Measurements from ENCODE around the gene BRPF3. TPM values are rescaled to one million over a fixed set of nuclear protein-coding genes. Genes with fewer than 3 reads are reported as not detected.

BRPF3 gene
- total and polyA plus RNA-seq, 10 donors = 2.4 to 42.7 (median 31.6) TPM

DNA sequence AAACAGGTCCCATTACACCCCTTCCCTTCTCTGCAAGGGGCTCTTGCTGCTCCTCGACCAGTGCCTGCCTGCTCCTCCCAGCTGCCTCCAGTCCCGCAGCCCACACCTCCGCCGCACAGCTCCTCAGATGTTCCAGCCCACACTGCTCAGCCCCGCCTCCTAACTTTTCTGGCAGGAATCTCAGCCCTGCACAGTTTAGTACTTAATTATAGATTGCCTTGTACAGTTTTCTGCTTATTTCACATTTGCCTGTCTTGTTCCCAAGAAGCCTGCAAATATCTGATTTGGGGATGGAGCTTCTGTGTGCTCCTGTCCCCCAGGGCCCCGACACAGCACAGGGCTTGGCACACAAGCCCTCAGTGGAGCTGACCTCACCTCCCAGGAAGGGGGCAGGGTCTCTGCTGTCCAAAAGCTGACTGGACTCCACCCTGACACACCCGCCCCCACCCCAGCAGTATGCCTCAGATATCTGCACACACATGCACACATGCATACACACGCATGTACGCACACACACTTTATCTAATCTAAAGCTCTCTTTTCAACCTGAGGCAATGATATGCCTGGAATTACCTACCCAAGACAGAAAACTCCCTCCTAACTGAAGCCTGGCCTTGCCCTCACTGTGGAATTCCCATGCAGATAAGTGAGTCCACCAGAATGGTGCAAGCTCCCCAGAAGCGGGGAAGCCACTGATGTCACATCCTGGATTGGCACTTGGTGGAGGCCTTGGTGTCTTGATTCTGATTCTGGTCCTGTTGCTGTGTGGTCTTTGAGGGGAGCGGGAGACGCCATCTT lies 72.1 kb downstream of the BRPF3 start:
- Histone ChIP-seq H3K9me3 (peaks cover 0 to 21% (median 12%) of the 10 kb centered on the region in 8 donors), H3K4me1 (no peaks in the 10 kb centered on the region), H3K27ac (no peak overlapping the region), H3K27me3 (replicated peaks in 1 of 7) (peaks cover 0 to 22% (median 0%) of the 10 kb centered on the region in 7 donors), H3K4me3 (no peak overlapping the region), H3K36me3 (no peaks in the 10 kb centered on the region)
- intact Hi-C loops (cut with DNase I; ENCODE audit: low total_unique reads) = no loop called here
- TF ChIP-seq POLR2A (IDR thresholded peaks at IDR 0.05) (no peak), POLR2AphosphoS5 (IDR thresholded peaks at IDR 0.05) (no peak)
- TF ChIP-seq, protein P1, sequence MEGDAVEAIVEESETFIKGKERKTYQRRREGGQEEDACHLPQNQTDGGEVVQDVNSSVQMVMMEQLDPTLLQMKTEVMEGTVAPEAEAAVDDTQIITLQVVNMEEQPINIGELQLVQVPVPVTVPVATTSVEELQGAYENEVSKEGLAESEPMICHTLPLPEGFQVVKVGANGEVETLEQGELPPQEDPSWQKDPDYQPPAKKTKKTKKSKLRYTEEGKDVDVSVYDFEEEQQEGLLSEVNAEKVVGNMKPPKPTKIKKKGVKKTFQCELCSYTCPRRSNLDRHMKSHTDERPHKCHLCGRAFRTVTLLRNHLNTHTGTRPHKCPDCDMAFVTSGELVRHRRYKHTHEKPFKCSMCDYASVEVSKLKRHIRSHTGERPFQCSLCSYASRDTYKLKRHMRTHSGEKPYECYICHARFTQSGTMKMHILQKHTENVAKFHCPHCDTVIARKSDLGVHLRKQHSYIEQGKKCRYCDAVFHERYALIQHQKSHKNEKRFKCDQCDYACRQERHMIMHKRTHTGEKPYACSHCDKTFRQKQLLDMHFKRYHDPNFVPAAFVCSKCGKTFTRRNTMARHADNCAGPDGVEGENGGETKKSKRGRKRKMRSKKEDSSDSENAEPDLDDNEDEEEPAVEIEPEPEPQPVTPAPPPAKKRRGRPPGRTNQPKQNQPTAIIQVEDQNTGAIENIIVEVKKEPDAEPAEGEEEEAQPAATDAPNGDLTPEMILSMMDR (IDR thresholded peaks at IDR 0.05 in 8 of 11, conservative IDR thresholded peaks at IDR 0.05 in 3 of 11) = no peak
- 76 to 83% (median 81%) methylated on average over 10 to 12 of the region's 12 CpGs for WGBS, 5 donors
- no peak for DNase-seq

DNA sequence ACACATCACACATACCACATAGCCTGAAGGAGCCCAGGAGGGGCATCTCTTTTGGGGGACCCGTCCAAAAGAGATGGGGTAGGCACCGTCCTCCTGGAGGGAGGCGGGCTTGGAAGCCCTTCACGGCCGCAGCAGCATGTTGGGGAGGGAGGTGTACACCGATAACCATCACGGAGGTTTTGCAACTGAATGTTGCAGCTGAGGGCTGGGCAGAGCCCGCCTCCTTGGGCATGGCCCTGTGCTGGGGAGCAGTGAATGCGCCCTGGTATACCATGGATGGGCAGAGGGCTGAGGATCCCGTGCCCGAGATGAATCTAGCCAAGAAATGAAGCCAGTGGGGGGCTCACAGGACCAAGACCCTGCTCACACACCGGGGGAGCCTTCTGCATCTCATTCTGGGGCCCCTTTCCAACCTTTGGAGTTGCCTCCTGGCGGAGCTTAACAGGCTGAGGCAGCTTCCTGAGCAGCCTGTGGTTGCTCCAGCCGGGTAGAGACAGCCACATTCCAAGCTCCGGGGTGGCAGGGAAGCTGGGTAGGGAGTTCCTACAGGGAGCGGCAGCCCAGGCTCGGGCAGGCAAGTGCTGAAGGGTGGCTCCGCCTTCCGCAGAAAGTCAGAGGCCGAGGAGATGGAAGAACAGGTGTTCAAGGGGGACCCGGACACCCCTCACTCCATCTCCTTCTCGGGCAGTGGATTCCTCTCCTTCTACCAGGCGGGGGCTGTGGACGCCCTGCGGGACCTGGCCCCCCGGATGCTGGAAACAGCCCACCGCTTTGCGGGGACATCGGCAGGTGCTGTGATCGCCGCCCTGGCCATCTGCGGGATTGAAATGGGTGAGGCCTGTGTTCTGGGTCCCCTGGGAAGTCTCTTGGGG lies 73.5 kb downstream of the BRPF3 start, which contains the start of gene PNPLA1:
PNPLA1 (plus strand) TSS at position 227 of the 872 bp plus-strand sequence; CDS start at position 627, 400 bp downstream.
- 78 to 86% (median 80%) methylated on average over 29 to 32 of the region's 32 CpGs for WGBS, 5 donors
- peaks cover 0 to 22% (median 0%) of the 10 kb centered on the region in 7 donors for H3K27me3 ChIP-seq (replicated peaks in 1 of 7)
- no peak within 1 kb of the TSS for H3K27ac ChIP-seq
- no peaks in the 10 kb centered on the region for H3K4me1 ChIP-seq
- peaks cover 0 to 18% (median 12%) of the 10 kb centered on the region in 8 donors for H3K9me3 ChIP-seq
- no peak for DNase-seq
- H3K4me3 ChIP-seq = no peak within 1 kb of the TSS
- intact Hi-C loops (cut with DNase I; ENCODE audit: low total_unique reads) = no loop called here
- no peaks in the 10 kb centered on the region for H3K36me3 ChIP-seq
- no peak for TF ChIP-seq POLR2AphosphoS5 (IDR thresholded peaks at IDR 0.05)
- TF ChIP-seq, protein P1 (IDR thresholded peaks at IDR 0.05 in 8 of 11, conservative IDR thresholded peaks at IDR 0.05 in 3 of 11) = no peak
- TF ChIP-seq POLR2A (IDR thresholded peaks at IDR 0.05) = no peak

DNA sequence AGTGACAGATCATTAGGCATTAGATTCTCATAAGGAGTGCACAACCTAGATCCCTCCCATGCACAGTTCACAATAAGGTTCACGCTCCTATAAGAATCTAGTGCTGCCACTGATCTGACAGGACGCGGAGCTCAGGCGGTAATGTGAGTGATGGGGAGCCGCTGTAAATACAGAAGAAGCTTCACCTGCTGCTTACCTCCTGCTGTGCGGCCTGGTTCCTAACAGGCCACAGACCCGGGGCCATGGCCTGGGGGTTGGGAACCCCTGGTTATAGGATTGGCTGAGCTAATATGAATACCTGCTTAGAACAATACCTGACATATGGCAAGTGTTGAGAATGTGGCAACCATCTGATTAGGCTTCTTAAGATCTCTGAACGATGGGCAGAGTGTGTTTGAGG lies 75.7 kb downstream of the BRPF3 start:
- DNase-seq = no peak
- TF ChIP-seq POLR2AphosphoS5 (IDR thresholded peaks at IDR 0.05) (no peak), POLR2A (IDR thresholded peaks at IDR 0.05) (no peak)
- TF ChIP-seq, protein P1 (IDR thresholded peaks at IDR 0.05 in 8 of 11, conservative IDR thresholded peaks at IDR 0.05 in 3 of 11) = no peak
- 78 to 88% (median 85%) methylated on average over 8 of the region's 8 CpGs for WGBS, 5 donors
- Histone ChIP-seq H3K4me1 (no peaks in the 10 kb centered on the region), H3K27ac (no peak overlapping the region), H3K9me3 (no peaks in the 10 kb centered on the region), H3K36me3 (no peaks in the 10 kb centered on the region), H3K4me3 (no peak overlapping the region), H3K27me3 (replicated peaks in 1 of 7) (peaks cover 0 to 22% (median 0%) of the 10 kb centered on the region in 7 donors)
- intact Hi-C loops (cut with DNase I; ENCODE audit: low total_unique reads) = no loop called here
